Adipocyte (in vitro differentiated cells): ENCODE measurements around the gene ZDHHC11B.
"Not testable (repeated sequence)": the region's sequence is repeated elsewhere in the genome, so short reads cannot be mapped to it uniquely, and the experiment has no call there.

ENCODE experiments used
- DNase-seq: peaks from one replicate; pipeline ENCODE4 v3.0.0-alpha.2; 2015; ENCODE audit warnings: low read depth
- H3K27me3 ChIP-seq: replicated peaks from 2 replicates; pipeline ENCODE4 v1.7.0; 2013; ENCODE audit warnings: mild to moderate bottlenecking, low read length, moderate library complexity; ENCODE audit not compliant: control insufficient read depth, insufficient read depth
- H3K36me3 ChIP-seq: 2 replicates; pipeline ENCODE4 v1.7.0; 2013; ENCODE audit warnings: low read length, mild to moderate bottlenecking, moderate library complexity; ENCODE audit not compliant: control insufficient read depth, insufficient read depth, severe bottlenecking
- H3K4me1 ChIP-seq: 2 replicates; pipeline ENCODE4 v1.7.0; 2013; ENCODE audit warnings: mild to moderate bottlenecking, low read length, moderate library complexity; ENCODE audit not compliant: control insufficient read depth, insufficient read depth
- H3K4me3 ChIP-seq: 2 replicates; pipeline ENCODE4 v1.7.0; 2013; ENCODE audit warnings: mild to moderate bottlenecking, low read length, moderate library complexity
- H3K9ac ChIP-seq: 2 replicates; pipeline ENCODE4 v1.7.0; 2013; ENCODE audit warnings: mild to moderate bottlenecking, low read length, moderate library complexity
- H3K9me3 ChIP-seq: 2 replicates; pipeline ENCODE4 v1.7.0; 2013; ENCODE audit warnings: mild to moderate bottlenecking, low read length, moderate library complexity; ENCODE audit not compliant: control insufficient read depth

ZDHHC11B gene

GRCh38 chr5:686936-687335 is 97.6 kb downstream of the ZDHHC11B start:
- peaks cover 14% of the 10 kb centered on the region for H3K27me3 ChIP-seq
- not testable (repeated sequence) for DNase-seq, H3K4me3 ChIP-seq, H3K9me3 ChIP-seq, H3K36me3 ChIP-seq, H3K9ac ChIP-seq, H3K4me1 ChIP-seq

GRCh38 chr5:686172-686523 is 98.4 kb downstream of the ZDHHC11B start:
- not testable (repeated sequence) for H3K4me3 ChIP-seq, H3K36me3 ChIP-seq, H3K9me3 ChIP-seq, DNase-seq, H3K9ac ChIP-seq, H3K4me1 ChIP-seq
- H3K27me3 ChIP-seq, result peaks cover 14% of the 10 kb centered on the region

GRCh38 chr5:685262-686171 is 99.0 kb downstream of the ZDHHC11B start:
- Histone ChIP-seq H3K9me3 (no peaks in the 10 kb centered on the region), H3K4me3 (no peak overlapping the region), H3K9ac (no peak overlapping the region), H3K36me3 (no peaks in the 10 kb centered on the region), H3K27me3 (peaks cover 14% of the 10 kb centered on the region), H3K4me1 (no peaks in the 10 kb centered on the region)
- no peak for DNase-seq

DNA sequence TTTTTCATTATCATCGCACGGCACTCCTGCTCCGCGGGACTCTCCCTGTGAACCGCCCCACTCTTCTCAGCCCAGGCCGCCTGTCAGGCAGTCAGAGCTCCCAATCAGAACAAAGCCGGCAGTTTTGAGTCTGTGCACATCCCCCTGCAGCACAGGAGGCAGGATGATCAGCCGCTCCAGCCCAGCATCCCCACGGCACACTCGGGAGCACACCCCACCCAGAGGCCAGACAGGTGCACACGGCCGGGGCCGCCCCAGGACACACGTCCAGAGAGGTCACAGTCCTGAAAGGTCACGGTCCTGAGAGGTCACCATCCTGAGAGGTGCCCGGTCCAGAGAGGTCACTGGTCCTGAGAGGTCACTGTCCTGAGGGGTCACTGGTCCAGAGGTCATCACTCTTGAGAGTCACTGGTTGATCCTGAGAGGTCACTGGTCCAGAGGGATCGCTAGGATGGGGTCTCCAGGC is 99.7 kb downstream of the ZDHHC11B start:
- H3K9ac ChIP-seq, result no peak overlapping the region
- H3K27me3 ChIP-seq, result peaks cover 14% of the 10 kb centered on the region
- no peak overlapping the region for H3K4me3 ChIP-seq
- DNase-seq, result no peak
- H3K4me1 ChIP-seq, result no peaks in the 10 kb centered on the region
- no peaks in the 10 kb centered on the region for H3K9me3 ChIP-seq
- H3K36me3 ChIP-seq, result no peaks in the 10 kb centered on the region

DNA sequence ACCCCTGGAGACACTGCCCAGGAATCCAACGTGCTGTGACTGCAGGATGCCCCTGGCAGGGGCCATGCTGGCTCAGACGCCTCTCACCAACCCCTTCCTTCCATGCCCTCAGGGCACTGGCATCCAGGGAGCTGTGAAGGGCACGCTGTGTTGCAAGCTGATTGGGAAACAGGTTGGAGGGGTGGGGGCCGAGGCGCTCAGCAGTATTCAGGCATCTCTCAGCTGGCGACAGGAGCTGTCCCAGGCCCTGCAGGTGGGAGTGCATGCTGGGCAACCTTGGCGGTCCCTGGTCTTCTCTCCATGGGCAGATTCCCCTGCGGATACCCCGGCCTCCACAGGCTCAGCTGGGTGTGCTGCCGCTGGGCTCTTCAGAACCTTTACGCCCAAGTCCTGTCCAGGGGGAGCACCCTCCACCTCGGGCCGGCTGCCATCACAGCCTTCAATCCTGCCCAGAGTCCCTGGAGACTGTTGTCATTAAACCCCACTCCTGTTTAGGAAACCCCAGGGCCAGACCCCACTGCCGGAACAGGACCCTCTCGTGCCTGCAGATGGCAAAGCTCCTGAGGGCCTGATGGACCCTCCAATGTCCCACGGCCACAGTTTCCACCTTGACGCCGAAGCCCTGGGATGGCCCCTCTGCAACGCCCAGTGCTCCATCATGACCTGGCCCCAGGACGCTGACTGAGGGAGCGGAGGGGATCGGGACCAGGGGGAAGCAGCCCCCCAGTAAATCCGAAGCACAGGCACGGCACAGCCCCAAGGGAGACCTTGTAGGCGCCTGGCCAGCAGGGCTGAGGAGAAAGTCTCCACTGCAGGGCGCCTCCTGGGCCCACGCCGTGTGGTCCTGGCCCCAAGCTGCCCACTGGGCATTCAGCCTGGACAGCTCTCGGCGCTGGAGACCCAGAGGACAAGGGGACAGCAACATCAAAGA is 100.7 kb downstream of the ZDHHC11B start:
- no peak overlapping the region for H3K4me3 ChIP-seq
- H3K9ac ChIP-seq, result no peak overlapping the region
- H3K36me3 ChIP-seq, result no peaks in the 10 kb centered on the region
- peaks cover 14% of the 10 kb centered on the region for H3K27me3 ChIP-seq
- no peaks in the 10 kb centered on the region for H3K9me3 ChIP-seq
- no peaks in the 10 kb centered on the region for H3K4me1 ChIP-seq
- DNase-seq, result peak; percentile 19

DNA sequence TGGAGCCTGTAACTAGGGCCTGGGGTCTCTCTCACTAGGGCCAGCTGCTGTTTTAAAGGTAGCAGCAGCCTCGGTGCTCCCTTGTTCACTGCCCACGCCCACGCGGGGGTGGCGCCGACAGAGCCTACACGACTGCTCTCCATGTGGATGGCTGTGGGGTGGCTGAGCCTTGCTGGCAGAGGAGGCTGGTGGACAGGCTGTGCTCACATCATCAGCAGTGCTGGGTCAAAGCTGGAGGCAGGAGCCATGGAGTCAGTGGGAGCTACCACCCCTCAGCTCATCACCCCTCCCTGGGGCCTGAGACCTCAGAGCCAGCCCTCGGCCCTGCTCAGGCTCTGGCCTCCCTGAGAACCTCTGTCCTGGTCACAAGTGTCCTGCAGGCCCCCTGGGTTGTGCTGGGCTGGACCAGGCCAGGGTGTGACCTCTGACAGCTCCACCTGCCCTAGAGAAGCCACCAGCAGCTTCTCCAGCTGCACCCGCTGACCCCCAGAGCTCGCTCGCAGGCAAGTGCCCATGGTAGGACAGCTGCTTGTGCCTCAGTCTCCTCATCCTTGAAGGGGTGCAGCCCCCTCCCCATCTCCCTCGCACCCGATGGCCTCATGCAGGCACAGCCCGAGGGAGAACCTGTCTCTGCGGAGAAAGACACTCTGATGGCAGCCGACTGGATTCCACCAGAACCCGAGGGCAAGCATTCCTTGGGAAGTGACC is 101.7 kb downstream of the ZDHHC11B start:
- H3K36me3 ChIP-seq, result not testable (repeated sequence)

DNA sequence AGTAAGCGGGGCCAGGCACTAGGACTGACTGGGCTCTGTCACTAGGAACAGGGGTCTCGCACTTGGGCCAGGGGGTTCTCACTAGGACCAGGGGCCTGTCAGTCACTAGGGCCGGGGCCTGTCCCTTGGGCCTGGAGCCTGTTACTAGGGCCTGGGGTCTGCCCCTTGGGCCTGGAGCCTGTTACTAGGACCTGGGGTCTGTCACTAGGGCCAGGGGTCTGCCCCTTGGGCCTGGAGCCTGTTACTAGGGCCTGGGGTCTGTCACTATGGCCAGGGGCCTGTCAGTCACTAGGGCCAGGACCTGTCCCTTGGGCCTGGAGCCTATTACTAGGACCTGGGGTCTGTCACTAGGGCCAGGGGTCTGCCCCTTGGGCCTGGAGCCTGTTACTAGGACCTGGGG is 102.3 kb downstream of the ZDHHC11B start:
- peaks cover 15% of the 10 kb centered on the region for H3K27me3 ChIP-seq
- DNase-seq, result not testable (repeated sequence)

More for the DNA sequence above, 101.7 kb downstream of the ZDHHC11B start:
- not testable (repeated sequence) for H3K9me3 ChIP-seq, H3K9ac ChIP-seq, H3K4me1 ChIP-seq, DNase-seq, H3K4me3 ChIP-seq
- H3K27me3 ChIP-seq, result peaks cover 14% of the 10 kb centered on the region

DNA sequence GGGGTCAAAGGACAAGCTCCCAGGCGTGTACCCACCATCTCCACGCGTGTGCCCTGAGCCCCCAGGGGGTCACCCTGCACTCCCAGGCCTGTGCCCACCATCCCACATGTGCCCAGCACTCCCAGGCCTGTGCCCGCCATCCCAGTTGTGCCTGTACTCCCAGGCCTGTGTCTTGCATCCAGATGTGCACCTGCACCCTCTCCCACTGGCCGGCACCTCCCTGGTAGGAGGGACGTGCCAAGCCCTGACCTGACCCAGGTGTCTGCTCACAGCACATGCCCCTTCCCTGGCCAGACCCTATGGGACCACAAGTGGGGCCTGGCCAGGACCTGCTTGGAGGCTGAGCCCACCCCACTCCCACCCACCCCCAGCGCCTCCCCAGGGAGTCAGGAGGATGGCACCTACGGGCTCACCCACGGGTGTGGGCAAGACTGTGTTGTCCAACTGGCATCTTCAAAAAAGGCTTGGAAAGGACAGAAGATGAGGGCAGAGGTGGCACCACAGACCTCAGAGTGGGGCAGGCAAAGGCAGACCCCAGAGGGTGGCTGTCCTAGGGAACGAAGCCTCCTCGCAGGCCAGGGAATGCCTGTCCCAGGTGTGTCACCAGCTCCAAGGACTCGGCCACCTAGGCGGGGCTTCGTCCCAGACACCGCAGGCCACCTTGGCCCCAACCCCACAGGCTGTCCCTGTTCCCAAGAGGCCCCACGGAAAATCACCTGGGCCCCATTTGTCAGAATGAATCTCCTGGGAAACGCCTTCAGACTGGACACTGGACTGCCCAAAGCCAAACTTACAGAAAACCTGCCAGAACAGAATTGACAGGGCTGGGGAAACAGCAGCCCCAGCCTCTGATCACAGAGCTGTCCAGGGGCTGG is 103.0 kb downstream of the ZDHHC11B start:
- peaks cover 22% of the 10 kb centered on the region for H3K27me3 ChIP-seq
- DNase-seq, H3K4me3 ChIP-seq, H3K9ac ChIP-seq, H3K9me3 ChIP-seq, H3K4me1 ChIP-seq, H3K36me3 ChIP-seq: not testable (repeated sequence)

More for the DNA sequence above, 102.3 kb downstream of the ZDHHC11B start:
- H3K36me3 ChIP-seq, H3K4me1 ChIP-seq, H3K4me3 ChIP-seq, H3K9me3 ChIP-seq, H3K9ac ChIP-seq: not testable (repeated sequence)

GRCh38 chr5:680836-681235 is 103.7 kb downstream of the ZDHHC11B start:
- peaks cover 28% of the 10 kb centered on the region for H3K27me3 ChIP-seq
- not testable (repeated sequence) for H3K9me3 ChIP-seq, H3K9ac ChIP-seq, DNase-seq, H3K4me1 ChIP-seq, H3K36me3 ChIP-seq, H3K4me3 ChIP-seq

DNA sequence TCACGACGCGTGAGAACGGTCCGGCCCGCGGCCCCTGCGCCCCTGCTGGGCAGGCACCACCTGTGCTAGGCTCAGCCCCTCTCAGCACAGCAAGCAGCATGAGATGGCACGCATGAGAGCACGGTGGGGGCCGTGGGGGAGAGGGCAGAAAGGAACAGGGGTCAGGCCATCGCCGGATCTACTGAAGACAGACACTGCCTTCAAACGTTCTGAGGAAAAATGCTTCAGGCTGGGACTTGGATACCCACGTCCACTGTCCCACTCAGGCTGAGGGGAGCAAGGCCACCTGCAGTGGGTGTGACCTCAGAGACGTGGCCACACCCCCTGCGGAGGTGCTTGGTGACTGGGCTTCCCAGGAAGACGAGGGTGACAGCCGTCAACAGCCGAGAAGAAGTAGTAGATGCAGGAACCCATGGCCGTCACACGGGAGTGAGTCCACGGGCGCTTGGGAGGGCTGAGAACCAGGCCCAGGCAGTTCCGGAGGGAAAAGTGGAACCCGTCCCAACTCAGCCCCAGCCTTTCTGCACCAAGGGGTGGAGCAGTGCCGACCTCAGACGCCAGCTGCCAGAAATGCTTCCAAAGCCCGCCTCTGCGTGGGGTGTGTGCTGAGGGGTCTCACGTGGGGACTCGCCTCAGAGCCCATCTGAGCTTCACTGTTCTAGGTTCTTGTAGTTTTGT is 104.3 kb downstream of the ZDHHC11B start:
- H3K9me3 ChIP-seq, H3K36me3 ChIP-seq, H3K4me3 ChIP-seq: not testable (repeated sequence)

More for the DNA sequence above, 104.3 kb downstream of the ZDHHC11B start:
- not testable (repeated sequence) for DNase-seq, H3K4me1 ChIP-seq, H3K9ac ChIP-seq
- H3K27me3 ChIP-seq, result peaks cover 28% of the 10 kb centered on the region
